ENCODE measurements around the gene FOXO1.
"Not testable (repeated sequence)": the region's sequence is repeated elsewhere in the genome, so short reads cannot be mapped to it uniquely, and the experiment has no call there.

FOXO1 gene

GRCh38 chr13:40666933-40667621, 636 bp upstream of the FOXO1 start:
- Histone ChIP-seq H3K9me3 (ENCODE audit: control insufficient read depth, insufficient read depth, low read length) (no peaks in the 10 kb centered on the region), H3K4me3 (ENCODE audit: low read length) (peak overlapping the region; percentile 91), H3K27me3 (ENCODE audit: control insufficient read depth, low read length) (no peaks in the 10 kb centered on the region), H3K36me3 (ENCODE audit: control insufficient read depth, low read length) (peaks cover 40% of the 10 kb centered on the region), H3K27ac (ENCODE audit: low read depth, low read length) (peak overlapping the region; percentile 85), H4K20me1 (ENCODE audit: control insufficient read depth, insufficient read depth, low read depth, low read length) (peaks cover 6% of the 10 kb centered on the region; the same call in 1 of the 2 replicates), H3K4me1 (ENCODE audit: control insufficient read depth, low read length) (peaks cover 52% of the 10 kb centered on the region), H3K79me2 (ENCODE audit: control insufficient read depth, low read length) (peaks cover 64% of the 10 kb centered on the region), H3F3A (ENCODE audit: control insufficient read depth, insufficient read depth) (peaks cover 13% of the 10 kb centered on the region; the same call in 1 of the 2 replicates), H3K4me2 (ENCODE audit: low read length) (peak overlapping the region; percentile 97), H3K9me2 (replicated peaks; ENCODE audit: control insufficient read depth, low read length) (no peaks in the 10 kb centered on the region)
- TF ChIP-seq EZH2phosphoT487 (IDR thresholded peaks at IDR 0.05; ENCODE audit: borderline replicate concordance, low read length) (no peak), CTCF (IDR thresholded peaks at IDR 0.05; ENCODE audit: low read depth, low read length, poor library complexity, severe bottlenecking) (no peak)

GRCh38 chr13:40665126-40666044, 1.1 kb downstream of the FOXO1 start:
- Histone ChIP-seq H3K9me2 (replicated peaks; ENCODE audit: control insufficient read depth, low read length) (no peaks in the 10 kb centered on the region), H3F3A (ENCODE audit: control insufficient read depth, insufficient read depth) (peaks cover 8% of the 10 kb centered on the region; the same call in 1 of the 2 replicates), H3K9me3 (ENCODE audit: control insufficient read depth, insufficient read depth, low read length) (no peaks in the 10 kb centered on the region), H4K20me1 (ENCODE audit: control insufficient read depth, insufficient read depth, low read depth, low read length) (peaks cover 19% of the 10 kb centered on the region), H3K4me2 (ENCODE audit: low read length) (peak overlapping the region; percentile 92), H3K4me3 (ENCODE audit: low read length) (peak overlapping the region; percentile 91), H3K36me3 (ENCODE audit: control insufficient read depth, low read length) (peaks cover 51% of the 10 kb centered on the region), H3K4me1 (ENCODE audit: control insufficient read depth, low read length) (peaks cover 61% of the 10 kb centered on the region), H3K27me3 (ENCODE audit: control insufficient read depth, low read length) (no peaks in the 10 kb centered on the region), H3K79me2 (ENCODE audit: control insufficient read depth, low read length) (peaks cover 81% of the 10 kb centered on the region), H3K27ac (ENCODE audit: low read depth, low read length) (peak overlapping the region; percentile 85)
- TF ChIP-seq CTCF (IDR thresholded peaks at IDR 0.05; ENCODE audit: low read depth, low read length, poor library complexity, severe bottlenecking) (no peak), EZH2phosphoT487 (IDR thresholded peaks at IDR 0.05; ENCODE audit: borderline replicate concordance, low read length) (no peak)

DNA sequence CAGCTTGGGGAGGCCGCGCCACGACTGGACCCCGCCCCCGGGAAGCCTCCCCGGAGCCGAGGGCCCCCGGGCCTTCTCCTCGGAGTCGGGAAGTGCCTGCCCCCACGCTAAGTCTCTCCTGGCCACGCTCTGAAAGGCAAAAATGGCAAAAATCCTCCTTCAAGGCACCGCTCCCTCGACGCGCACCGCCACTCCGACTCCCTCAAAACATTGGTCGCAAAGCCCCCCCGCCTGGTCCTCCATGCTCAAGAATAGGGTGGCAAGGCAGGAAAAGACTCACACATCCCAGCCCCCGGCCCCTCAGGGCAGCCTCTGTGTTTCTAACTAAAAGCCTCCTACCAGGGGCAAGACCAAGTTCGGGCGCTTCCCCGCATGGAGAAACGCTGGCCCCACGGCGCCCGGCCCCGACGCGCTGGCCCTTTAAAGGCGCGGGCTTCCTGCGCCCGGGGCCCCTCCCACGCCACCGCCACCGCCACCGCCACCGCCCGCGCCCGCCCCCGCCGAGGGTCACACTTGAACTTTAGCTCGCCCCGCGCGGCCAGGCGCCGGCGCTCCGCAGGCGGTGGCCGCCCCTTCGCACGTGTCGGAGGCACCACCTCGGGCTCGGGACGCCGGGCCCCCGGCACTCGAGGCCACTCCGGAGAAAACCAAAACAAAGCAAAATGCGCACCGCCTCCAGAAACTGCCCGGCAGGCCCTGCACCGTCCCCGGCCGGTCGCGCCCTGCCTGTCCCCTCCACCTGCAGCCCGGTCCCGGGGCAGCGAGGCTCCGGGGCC, 1.9 kb downstream of the FOXO1 start:
- Histone ChIP-seq H3F3A (ENCODE audit: control insufficient read depth, insufficient read depth) (peaks cover 11% of the 10 kb centered on the region; the same call in 1 of the 2 replicates), H3K27ac (ENCODE audit: low read depth, low read length) (peak overlapping the region; percentile 84), H3K79me2 (ENCODE audit: control insufficient read depth, low read length) (peaks cover 90% of the 10 kb centered on the region), H4K20me1 (ENCODE audit: control insufficient read depth, insufficient read depth, low read depth, low read length) (peaks cover 27% of the 10 kb centered on the region), H3K27me3 (ENCODE audit: control insufficient read depth, low read length) (no peaks in the 10 kb centered on the region), H3K4me2 (ENCODE audit: low read length) (peak overlapping the region; percentile 92), H3K4me1 (ENCODE audit: control insufficient read depth, low read length) (peaks cover 62% of the 10 kb centered on the region), H3K36me3 (ENCODE audit: control insufficient read depth, low read length) (peaks cover 59% of the 10 kb centered on the region), H3K4me3 (ENCODE audit: low read length) (peak overlapping the region; percentile 91), H3K9me3 (ENCODE audit: control insufficient read depth, insufficient read depth, low read length) (no peaks in the 10 kb centered on the region), H3K9me2 (replicated peaks; ENCODE audit: control insufficient read depth, low read length) (no peaks in the 10 kb centered on the region)
- TF ChIP-seq EZH2phosphoT487 (IDR thresholded peaks at IDR 0.05; ENCODE audit: borderline replicate concordance, low read length): no peak
- TF ChIP-seq CTCF (IDR thresholded peaks at IDR 0.05; ENCODE audit: low read depth, low read length, poor library complexity, severe bottlenecking): no peak

- H3K79me2 ChIP-seq (ENCODE audit: control insufficient read depth, low read length): peaks cover 95% of the 10 kb centered on the region
- H4K20me1 ChIP-seq (ENCODE audit: control insufficient read depth, insufficient read depth, low read depth, low read length): peaks cover 31% of the 10 kb centered on the region
These were observed 2.4 kb downstream of the FOXO1 start for GRCh38 chr13:40664100-40664349.

More at GRCh38 chr13:40664100-40664349, 2.4 kb downstream of the FOXO1 start:
- H3K27ac ChIP-seq (ENCODE audit: low read depth, low read length): peak overlapping the region; percentile 84
- H3K9me3 ChIP-seq (ENCODE audit: control insufficient read depth, insufficient read depth, low read length); H3K27me3 ChIP-seq (ENCODE audit: control insufficient read depth, low read length); H3K9me2 ChIP-seq (replicated peaks; ENCODE audit: control insufficient read depth, low read length): not testable (repeated sequence)
- H3K4me3 ChIP-seq (ENCODE audit: low read length): peak overlapping the region; percentile 91
- peak overlapping the region; percentile 92 for H3K4me2 ChIP-seq (ENCODE audit: low read length)
- H3K4me1 ChIP-seq (ENCODE audit: control insufficient read depth, low read length): peaks cover 62% of the 10 kb centered on the region
- peaks cover 11% of the 10 kb centered on the region; the same call in 1 of the 2 replicates for H3F3A ChIP-seq (ENCODE audit: control insufficient read depth, insufficient read depth)
- H3K36me3 ChIP-seq (ENCODE audit: control insufficient read depth, low read length): peaks cover 63% of the 10 kb centered on the region
